Left renal cortex interstitium (tissue), 4 donors: ENCODE measurements around the gene SHH. TPM values are rescaled to one million over a fixed set of nuclear protein-coding genes. Genes with fewer than 3 reads are reported as not detected.
A peak's percentile ranks its signal among the peaks of the same experiment; 100 is the strongest.

Source experiments
- DNase-seq, 4 donors: peaks; one replicate each; pipeline ENCODE4 v3.0.0-alpha.2; 2013; ENCODE audit warnings: low read depth in 4 of 4, low spot score in 2 of 4, missing footprints in 1 of 4
- polyA plus RNA-seq, 4 donors: library from polyadenylated mRNA; unstranded; fragments of 120-200 nt; gene quantifications; one replicate each; pipeline ENCODE4 v1.2.1, GENCODE V29; 2013; ENCODE audit not compliant: insufficient read length in 4 of 4

Gene SHH
- 1 to 10 TPM; 2.2 to 3.2 (median 2.6) TPM for polyA plus RNA-seq

GRCh38 chr7:155811895-155812761 lies at the start of gene SHH:
TSS of gene SHH (minus strand) at chr7:155812463. CDS start at chr7:155812122, 341 bp downstream.
- DNase-seq: no peak

GRCh38 chr7:155861480-155861868 lies 49.2 kb upstream of the SHH start:
- no peak for DNase-seq

- no peak for DNase-seq
Observed at GRCh38 chr7:155860840-155861479, 48.7 kb upstream of the SHH start.

- DNase-seq: no peak
Observed at GRCh38 chr7:155860461-155860839, 48.2 kb upstream of the SHH start.

- no peak for DNase-seq
Observed at GRCh38 chr7:155858521-155859061, 46.3 kb upstream of the SHH start.

- DNase-seq: no peak
Observed at GRCh38 chr7:155857141-155857540, 44.9 kb upstream of the SHH start.

GRCh38 chr7:155856656-155857055 lies 44.4 kb upstream of the SHH start:
- no peak for DNase-seq

- no peak for DNase-seq
Observed at GRCh38 chr7:155852426-155853301, 40.4 kb upstream of the SHH start.

GRCh38 chr7:155851892-155852291 lies 39.6 kb upstream of the SHH start:
- DNase-seq: no peak

GRCh38 chr7:155850766-155851678 lies 38.8 kb upstream of the SHH start:
- no peak for DNase-seq

GRCh38 chr7:155850001-155850436 lies 37.8 kb upstream of the SHH start:
- no peak for DNase-seq

- no peak for DNase-seq
Observed at GRCh38 chr7:155848691-155849669, 36.7 kb upstream of the SHH start.

GRCh38 chr7:155847821-155848435 lies 35.7 kb upstream of the SHH start:
- no peak for DNase-seq

GRCh38 chr7:155846936-155847335 lies 34.7 kb upstream of the SHH start:
- DNase-seq: no peak

GRCh38 chr7:155846156-155846555 lies 33.9 kb upstream of the SHH start:
- no peak for DNase-seq

GRCh38 chr7:155845226-155845625 lies 33.0 kb upstream of the SHH start:
- no peak for DNase-seq

GRCh38 chr7:155844526-155844925 lies 32.3 kb upstream of the SHH start:
- DNase-seq: no peak

GRCh38 chr7:155844019-155844453 lies 31.8 kb upstream of the SHH start:
- DNase-seq: peak in 3 of 4 donors; percentile 35 to 74 (median 48)
